GM04503 (cell line): Measurements from ENCODE around the gene MRAP2.

Experiments
- DNase-seq: peaks from one replicate; pipeline ENCODE4 v3.0.0-alpha.2; 2012; ENCODE audit warnings: low read depth

MRAP2 gene

DNA sequence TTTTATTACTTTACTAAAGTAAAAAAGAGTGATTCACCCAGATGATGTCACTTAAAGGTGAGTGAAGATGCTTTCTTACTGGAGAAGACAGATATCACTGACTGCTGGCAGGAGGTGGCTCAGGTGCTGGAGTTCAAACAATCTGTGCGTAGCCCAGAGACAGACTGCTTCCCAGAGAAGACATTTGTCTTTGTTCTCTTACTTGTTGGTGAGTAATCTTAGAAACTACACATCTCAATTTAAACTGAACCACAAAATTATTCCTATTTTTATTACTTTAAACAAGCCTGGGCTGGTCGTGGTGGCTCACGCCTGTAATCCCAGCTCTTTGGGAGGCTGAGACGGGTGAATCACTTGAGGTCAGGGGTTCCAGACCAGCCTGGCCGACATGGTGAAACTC is 101.7 kb downstream of the MRAP2 start:
- DNase-seq = no peak

DNA sequence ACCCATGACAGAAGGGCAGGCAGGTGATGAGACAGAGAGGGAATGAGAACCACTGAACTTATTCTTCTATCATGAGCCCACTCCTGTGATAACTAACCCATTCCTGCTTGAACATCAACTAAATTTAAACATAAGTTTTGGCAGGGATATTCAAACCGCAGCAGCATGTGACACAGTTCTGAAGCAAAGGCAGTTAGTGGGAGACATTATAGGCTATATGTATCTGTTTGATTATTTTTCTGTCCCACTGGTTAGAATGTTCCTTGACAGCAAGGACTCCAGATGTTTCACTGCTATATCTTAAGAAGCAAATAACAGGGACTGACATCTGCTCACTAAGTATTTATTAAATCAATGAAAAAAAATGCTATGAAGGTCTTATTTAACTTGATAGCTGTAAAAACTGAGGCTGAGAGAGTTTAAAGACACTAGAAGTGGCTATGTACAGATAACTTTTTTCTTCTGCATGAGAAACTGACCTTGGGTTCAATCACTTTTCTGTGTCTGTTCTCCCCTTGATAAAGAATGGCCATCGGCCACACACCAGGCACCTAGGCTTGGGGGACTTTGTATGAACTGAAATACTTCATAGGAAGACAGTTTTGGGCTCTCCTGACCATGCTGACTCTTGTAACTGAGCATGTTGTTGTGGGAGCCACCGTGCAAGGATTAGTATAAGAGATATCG is 102.9 kb downstream of the MRAP2 start:
- no peak for DNase-seq

DNA sequence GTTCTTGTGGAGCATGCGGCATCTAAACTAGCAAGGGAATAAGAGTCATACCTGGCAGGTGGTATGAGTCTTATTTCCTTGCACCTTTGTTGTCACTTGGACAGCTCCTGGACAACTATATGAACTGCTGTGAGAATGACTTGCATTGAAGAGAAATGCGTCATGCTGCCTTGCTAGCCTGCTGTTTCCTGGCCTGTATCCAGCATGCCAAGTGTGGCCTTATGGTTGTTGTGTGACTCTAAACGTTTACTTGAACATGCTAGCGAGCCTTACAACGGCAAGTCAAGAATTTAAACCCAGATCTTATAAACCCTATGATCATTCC is 103.4 kb downstream of the MRAP2 start:
- no peak for DNase-seq

- no peak for DNase-seq
Measured at GRCh38 chr6:84137989-84138575, 104.5 kb downstream of the MRAP2 start.

GRCh38 chr6:84139311-84139710 is 105.7 kb downstream of the MRAP2 start:
- DNase-seq = no peak
